ENCODE results near the gene UNC45A. TPM values are rescaled to one million over a fixed set of nuclear protein-coding genes. Genes with fewer than 3 reads are reported as not detected.

Gene UNC45A
- total and polyA plus RNA-seq, 2 of the 8 experiments (the other 6 are each of a cell fraction or from before 2014, with no cell fraction given): 74.1 to 84.2 TPM

DNA sequence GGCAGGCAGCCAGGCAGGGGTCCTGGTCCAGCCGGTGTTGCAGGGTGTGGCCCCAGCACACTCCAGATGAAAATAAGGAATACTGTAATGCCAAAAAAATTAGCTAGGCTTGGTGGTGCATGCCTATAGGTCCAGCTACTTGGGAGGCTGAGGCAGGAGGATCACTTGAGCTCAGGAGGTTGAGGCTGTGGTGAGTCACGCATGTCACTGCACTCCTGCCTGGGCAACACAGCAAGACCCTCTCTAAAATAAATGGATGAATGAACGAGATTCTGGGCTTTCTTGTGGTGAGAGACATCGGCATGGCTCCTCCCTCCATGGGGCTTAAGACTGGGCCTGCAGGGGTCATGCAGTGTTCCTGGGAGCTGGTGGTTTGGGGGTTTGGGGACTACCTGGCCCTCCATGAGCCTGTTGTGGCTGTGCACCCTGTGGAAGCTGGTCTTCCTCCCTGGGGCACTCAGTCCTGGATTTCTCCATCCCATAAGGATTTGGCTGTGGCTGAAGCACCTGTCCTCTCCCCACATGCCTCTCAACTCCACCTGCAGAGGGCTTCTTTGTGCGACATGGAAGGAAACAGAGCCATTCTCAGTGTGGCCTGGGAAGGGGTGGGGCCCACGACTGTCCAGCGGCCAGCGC lies 12.0 kb downstream of the UNC45A start:
- POLR2A ChIA-PET (ENCODE audit: partially characterized antibody): interaction anchor here (0.8 kb wide), 1 partner anchor 15 kb away, joined by 3 read pairs; no protein-coding TSS in a partner anchor
- TF ChIP-seq CBX8 (IDR thresholded peaks at IDR 0.05; ENCODE audit: borderline replicate concordance, low read depth, low read length) (no peak), ASH2L (IDR thresholded peaks at IDR 0.05; ENCODE audit: low read length) (no peak), JUN (IDR thresholded peaks at IDR 0.05; ENCODE audit: low read depth, low read length) (no peak), EGR1 (IDR thresholded peaks at IDR 0.05; ENCODE audit: borderline replicate concordance, low read depth, low read length) (no peak), CHD2 (IDR thresholded peaks at IDR 0.05; ENCODE audit: low read length) (no peak), RFX5 (IDR thresholded peaks at IDR 0.05; ENCODE audit: borderline replicate concordance, low read depth, low read length) (no peak)
- TF ChIP-seq, protein P1, sequence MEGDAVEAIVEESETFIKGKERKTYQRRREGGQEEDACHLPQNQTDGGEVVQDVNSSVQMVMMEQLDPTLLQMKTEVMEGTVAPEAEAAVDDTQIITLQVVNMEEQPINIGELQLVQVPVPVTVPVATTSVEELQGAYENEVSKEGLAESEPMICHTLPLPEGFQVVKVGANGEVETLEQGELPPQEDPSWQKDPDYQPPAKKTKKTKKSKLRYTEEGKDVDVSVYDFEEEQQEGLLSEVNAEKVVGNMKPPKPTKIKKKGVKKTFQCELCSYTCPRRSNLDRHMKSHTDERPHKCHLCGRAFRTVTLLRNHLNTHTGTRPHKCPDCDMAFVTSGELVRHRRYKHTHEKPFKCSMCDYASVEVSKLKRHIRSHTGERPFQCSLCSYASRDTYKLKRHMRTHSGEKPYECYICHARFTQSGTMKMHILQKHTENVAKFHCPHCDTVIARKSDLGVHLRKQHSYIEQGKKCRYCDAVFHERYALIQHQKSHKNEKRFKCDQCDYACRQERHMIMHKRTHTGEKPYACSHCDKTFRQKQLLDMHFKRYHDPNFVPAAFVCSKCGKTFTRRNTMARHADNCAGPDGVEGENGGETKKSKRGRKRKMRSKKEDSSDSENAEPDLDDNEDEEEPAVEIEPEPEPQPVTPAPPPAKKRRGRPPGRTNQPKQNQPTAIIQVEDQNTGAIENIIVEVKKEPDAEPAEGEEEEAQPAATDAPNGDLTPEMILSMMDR (IDR thresholded peaks at IDR 0.05; ENCODE audit: control extremely low read depth in 1 of 3, insufficient read depth in 1 of 3, low read depth in 1 of 3, low read length in 3 of 3): no peak
- TF ChIP-seq, protein P2, sequence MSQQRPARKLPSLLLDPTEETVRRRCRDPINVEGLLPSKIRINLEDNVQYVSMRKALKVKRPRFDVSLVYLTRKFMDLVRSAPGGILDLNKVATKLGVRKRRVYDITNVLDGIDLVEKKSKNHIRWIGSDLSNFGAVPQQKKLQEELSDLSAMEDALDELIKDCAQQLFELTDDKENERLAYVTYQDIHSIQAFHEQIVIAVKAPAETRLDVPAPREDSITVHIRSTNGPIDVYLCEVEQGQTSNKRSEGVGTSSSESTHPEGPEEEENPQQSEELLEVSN (IDR thresholded peaks at IDR 0.05): no peak
- TF ChIP-seq, protein P3, sequence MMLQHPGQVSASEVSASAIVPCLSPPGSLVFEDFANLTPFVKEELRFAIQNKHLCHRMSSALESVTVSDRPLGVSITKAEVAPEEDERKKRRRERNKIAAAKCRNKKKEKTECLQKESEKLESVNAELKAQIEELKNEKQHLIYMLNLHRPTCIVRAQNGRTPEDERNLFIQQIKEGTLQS (IDR thresholded peaks at IDR 0.05; ENCODE audit: insufficient read depth, low read depth, low read length): no peak

More for the DNA sequence above, 12.0 kb downstream of the UNC45A start:
- Histone ChIP-seq H3K4me1 (replicated peaks in 1 of 4; ENCODE audit: control insufficient read depth in 3 of 4, insufficient read depth in 4 of 4, low read length in 3 of 4) (no peaks in the 10 kb centered on the region), H2BK15ac (ENCODE audit: low read length) (no peak overlapping the region), H2BK5ac (ENCODE audit: low read depth, low read length) (no peak overlapping the region; the same call in 1 of the 2 replicates), H3K4ac (replicated peaks; ENCODE audit: insufficient read length, low read depth, low read length) (no peak overlapping the region), H2AK5ac (ENCODE audit: low read depth, low read length) (no peak overlapping the region), H2BK120ac (replicated peaks; ENCODE audit: low read depth, low read length) (no peak overlapping the region), H4K8ac (ENCODE audit: extremely low read depth, insufficient read depth, low read length) (no peak overlapping the region), H3K36me3 (ENCODE audit: control insufficient read depth in 2 of 4, insufficient read depth in 4 of 4, low read length in 3 of 4) (peaks cover 17 to 75% (median 44%) of the 10 kb centered on the region in 4 experiments), H3K56ac (replicated peaks; ENCODE audit: insufficient read length, low read depth, low read length) (no peak overlapping the region), H2BK12ac (ENCODE audit: low read depth, low read length) (no peak overlapping the region), H4K91ac (replicated peaks; ENCODE audit: insufficient read length, low read length) (no peak overlapping the region), H4K20me1 (replicated peaks in 1 of 2; ENCODE audit: control insufficient read depth in 1 of 2, insufficient read depth in 2 of 2, low read length in 2 of 2) (peaks cover 2 to 4% of the 10 kb centered on the region in 2 experiments), H3K4me2 (ENCODE audit: insufficient read depth in 1 of 2, low read depth in 2 of 2, low read length in 2 of 2) (no peak overlapping the region), H4K5ac (ENCODE audit: insufficient read length, low read depth, low read length) (no peak overlapping the region), H3K14ac (ENCODE audit: insufficient read length) (no peak overlapping the region), H3K23me2 (ENCODE audit: low read depth, low read length) (no peaks in the 10 kb centered on the region), H3K27ac (ENCODE audit: low read depth, low read length) (no peak overlapping the region), H2AFZ (ENCODE audit: low read length) (no peak overlapping the region), H3K27me3 (replicated peaks in 1 of 4; ENCODE audit: control insufficient read depth in 3 of 4, extremely low read depth in 1 of 4, insufficient read depth in 3 of 4, low read length in 3 of 4) (no peaks in the 10 kb centered on the region), H3K79me1 (ENCODE audit: low read depth, low read length) (no peaks in the 10 kb centered on the region; the same call in 1 of the 2 replicates), H3K4me3 (ENCODE audit: extremely low read depth in 1 of 4, insufficient read depth in 2 of 4, low read depth in 3 of 4, low read length in 4 of 4) (no peak overlapping the region), H3K23ac (ENCODE audit: insufficient read length) (no peak overlapping the region), H3K18ac (ENCODE audit: extremely low read depth, low read length) (no peak overlapping the region), H3K79me2 (ENCODE audit: control insufficient read depth in 1 of 2, insufficient read depth in 2 of 2, low read length in 2 of 2) (no peaks in the 10 kb centered on the region), H3K9ac (replicated peaks in 1 of 4; ENCODE audit: extremely low read depth in 1 of 4, low read depth in 3 of 4, low read length in 3 of 4) (no peak overlapping the region), H2BK20ac (ENCODE audit: low read length) (no peak overlapping the region), H3K9me3 (ENCODE audit: insufficient read depth in 2 of 2, low read depth in 1 of 2, low read length in 1 of 2) (no peaks in the 10 kb centered on the region)
- CTCF ChIA-PET (ENCODE audit: partially characterized antibody): interaction anchor here (0.9 to 20.7 kb wide), 4 partner anchors 8 to 145 kb away, joined by 3 to 306 read pairs (median 154); partner anchors contain the start of genes HDDC3, RCCD1 and UNC45A
- FAIRE-seq (no peak), DNase-seq (ENCODE audit: low read depth in 1 of 2, low spot score in 2 of 2) (no peak)
- WGBS, 2 experiments (ENCODE audit: extremely low coverage in 1 of 2, insufficient coverage in 1 of 2, insufficient read length in 1 of 2, insufficient replicate concordance in 2 of 2, low coverage in 1 of 2, low lambda C conversion rate in 2 of 2, missing lambda C conversion rate in 1 of 2): 82% methylated on average over 8 of the region's 8 CpGs; no CpG with 5 or more reads in 1 of the 2 experiments
